ENCODE measurements around the gene SMNDC1. TPM values are rescaled to one million over a fixed set of nuclear protein-coding genes. Genes with fewer than 3 reads are reported as not detected.

Gene SMNDC1
- total and polyA plus RNA-seq, 2 of the 4 experiments (the other 2 are of a cell fraction), result 3.9 to 15.1 TPM

- H2BK15ac ChIP-seq (ENCODE audit: low read depth, low read length), result no peak overlapping the region
- no peak overlapping the region for H2BK5ac ChIP-seq (ENCODE audit: low read depth, low read length, poor library complexity, severe bottlenecking)
- DNase-seq (peak; percentile 95), ATAC-seq (ENCODE audit: low read depth) (peak; percentile 38)
- H3K18ac ChIP-seq (ENCODE audit: low read depth, low read length), result no peak overlapping the region
- H2AK5ac ChIP-seq (ENCODE audit: low read depth, low read length), result no peak overlapping the region
- in situ Hi-C loops (cut with MboI; ENCODE audit: low sequenced_read_pairs), result loop anchor here (10.0 to 25.0 kb wide), 2 partner anchors 579 to 1831 kb away; no protein-coding TSS in a partner anchor
- no peaks in the 10 kb centered on the region for H3K9me1 ChIP-seq (ENCODE audit: insufficient read depth, low read length)
- H4K91ac ChIP-seq (ENCODE audit: insufficient read depth, low read depth, low read length), result no peak overlapping the region
- WGBS, 2 experiments (ENCODE audit: extremely low coverage in 2 of 2, insufficient read length in 1 of 2), result 88% methylated on average over 9 of the region's 17 CpGs; no CpG with 5 or more reads in 1 of the 2 experiments
- H2AK9ac ChIP-seq (replicated peaks; ENCODE audit: low read depth, low read length, poor library complexity), result no peak overlapping the region
- H3K9me3 ChIP-seq (ENCODE audit: control insufficient read depth, insufficient read depth, low read length), result no peaks in the 10 kb centered on the region
- H3K4ac ChIP-seq (ENCODE audit: low read depth, low read length), result 0 out of 2 replicates have a peak overlapping the region, but pooled peaks have one; percentile 24
- H3K27ac ChIP-seq (ENCODE audit: insufficient read depth, low read length), result no peak overlapping the region
- H4K5ac ChIP-seq (ENCODE audit: low read depth, low read length), result no peak overlapping the region
- H3K14ac ChIP-seq (replicated peaks; ENCODE audit: low read depth, low read length), result no peak overlapping the region
- H3K23ac ChIP-seq (ENCODE audit: low read depth, low read length), result no peak overlapping the region
- H4K8ac ChIP-seq (ENCODE audit: low read depth in 2 of 2, low read length in 2 of 2), result peak overlapping the region; percentile 44 to 60; a peak in 2 of 4 replicates
- peaks cover 7% of the 10 kb centered on the region; the same call in 1 of the 2 replicates for H4K20me1 ChIP-seq (ENCODE audit: insufficient read depth, low read length)
- intact Hi-C loops (cut with micrococcal nuclease), result loop anchor here (1.0 to 10.0 kb wide), 4 partner anchors 48 to 609 kb away; partner anchors contain the start of genes BBIP1 and SHOC2
- no peak overlapping the region for H2AFZ ChIP-seq (replicated peaks; ENCODE audit: low read length, poor library complexity)
- BruUV-seq (replicated peaks), result no TSS peak
- H3K36me3 ChIP-seq (ENCODE audit: control insufficient read depth, insufficient read depth, low read length), result peaks cover 4% of the 10 kb centered on the region
- H3K9ac ChIP-seq (ENCODE audit: low read depth, low read length), result no peak overlapping the region
- H3K4me2 ChIP-seq (ENCODE audit: low read depth, low read length), result no peak overlapping the region
- POLR2A ChIA-PET (ENCODE audit: unreplicated experiment), result interaction anchor here (0.6 to 1.1 kb wide), 2 partner anchors 245 to 1851 kb away, joined by 3 read pairs; no protein-coding TSS in a partner anchor
- H2BK20ac ChIP-seq (ENCODE audit: low read depth, low read length), result no peak overlapping the region
- dilution Hi-C loops (cut with HindIII; ENCODE audit: low sequenced_read_pairs, unreplicated experiment), result no loop called here
- H3K56ac ChIP-seq (ENCODE audit: extremely low read depth, insufficient read depth, low read length), result no peak overlapping the region
- 0 out of 2 replicates have a peak, but pooled peaks cover 3% of the 10 kb centered on the region for H3K4me1 ChIP-seq (ENCODE audit: control insufficient read depth, insufficient read depth, low read length)
- CTCF ChIA-PET, result interaction anchor here (0.6 to 1.6 kb wide), 7 partner anchors 10 to 655 kb away, joined by 3 to 5 read pairs (median 4); no protein-coding TSS in a partner anchor
- H2BK120ac ChIP-seq (ENCODE audit: low read depth, low read length), result no peak overlapping the region
- peaks cover 0 to 11% of the 10 kb centered on the region in 2 experiments; a peak in 2 of 4 replicates for H3K79me1 ChIP-seq (ENCODE audit: low read depth in 1 of 2, low read length in 2 of 2)
- H3K27me3 ChIP-seq (ENCODE audit: control insufficient read depth, insufficient read depth, low read length), result no peaks in the 10 kb centered on the region
- H3K4me3 ChIP-seq (ENCODE audit: insufficient read depth, low read depth, low read length), result no peak overlapping the region
- TF ChIP-seq ELK1 (IDR thresholded peaks at IDR 0.05; ENCODE audit: borderline replicate concordance, low read depth, low read length) (no peak), MXI1 (IDR thresholded peaks at IDR 0.05; ENCODE audit: borderline replicate concordance, low read depth, low read length) (no peak), RAD21 (IDR thresholded peaks at IDR 0.05; ENCODE audit: low read length) (peak; percentile 88), MAFK (IDR thresholded peaks at IDR 0.05; ENCODE audit: low read depth, low read length) (no peak), NFE2L2 (IDR thresholded peaks at IDR 0.05; ENCODE audit: low read depth, low read length) (no peak), FOS (IDR thresholded peaks at IDR 0.05; ENCODE audit: low read depth, low read length) (peak; percentile 49; the same call in 1 of the 2 replicates), SMC3 (IDR thresholded peaks at IDR 0.05; ENCODE audit: low read depth, low read length) (peak; percentile 79), RCOR1 (IDR thresholded peaks at IDR 0.05; ENCODE audit: insufficient replicate concordance, low read length) (no peak), POLR2A (IDR thresholded peaks at IDR 0.05; ENCODE audit: low read depth, low read length) (no peak), USF2 (IDR thresholded peaks at IDR 0.05; ENCODE audit: low read depth, low read length) (no peak), RFX5 (IDR thresholded peaks at IDR 0.05; ENCODE audit: low read depth, low read length) (no peak), CHD1 (IDR thresholded peaks at IDR 0.05; ENCODE audit: low read depth, low read length) (no peak), CEBPB (IDR thresholded peaks at IDR 0.05; ENCODE audit: low read depth, low read length) (no peak), CTCF (conservative IDR thresholded peaks at IDR 0.05; ENCODE audit: low read depth, low read length) (peak; percentile 87)
These were observed 1.2 kb upstream of the SMNDC1 start for GRCh38 chr10:110305767-110306451.
